ENCODE data around the gene PIK3AP1. TPM values are rescaled to one million over a fixed set of nuclear protein-coding genes. Genes with fewer than 3 reads are reported as not detected.

The PIK3AP1 gene
- total and polyA plus RNA-seq, 2 of the 13 experiments (the other 11 are each of a cell fraction or from before 2014, with no cell fraction given) = 3.6 to 13.8 TPM

DNA sequence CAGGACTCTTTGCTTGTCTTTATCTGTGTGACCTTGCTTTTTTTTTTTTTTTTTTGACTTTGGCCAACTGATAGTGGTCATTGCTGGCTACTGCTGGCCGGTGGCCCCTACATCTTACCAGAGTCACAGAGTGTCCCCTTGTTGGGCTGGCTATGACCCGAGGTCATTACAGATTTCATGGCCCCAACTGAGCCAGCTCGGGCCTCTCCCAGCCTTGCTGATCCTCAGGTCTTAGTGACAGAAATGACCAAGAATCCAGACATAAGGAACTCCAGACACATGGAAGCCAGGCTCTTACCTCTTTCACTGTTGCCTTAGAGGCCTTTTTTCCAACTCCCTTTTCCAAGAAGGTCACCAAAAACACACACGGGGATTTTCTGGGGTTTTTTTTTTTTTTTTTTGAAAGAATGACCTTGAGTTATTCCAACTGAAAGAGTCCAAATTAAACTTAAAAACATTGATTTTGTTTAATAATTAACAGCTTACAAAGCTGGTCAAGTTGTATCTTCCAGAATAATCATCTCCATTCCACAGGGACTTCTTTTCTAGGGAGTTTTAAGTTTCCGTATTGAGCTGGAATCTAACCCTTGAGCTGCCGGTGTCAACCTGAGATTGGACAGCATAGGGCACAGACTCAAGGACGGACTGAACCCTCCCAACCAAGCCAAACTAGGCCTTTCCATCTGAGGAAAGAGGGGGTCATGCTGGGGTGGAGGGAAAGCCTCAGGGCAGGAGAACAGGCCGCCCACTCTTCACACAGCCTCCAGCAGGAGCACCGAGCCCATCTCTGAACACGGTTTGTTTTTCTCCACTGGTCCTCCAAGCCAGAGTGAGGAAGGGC lies 43.8 kb downstream of the PIK3AP1 start (continued):
- TF ChIP-seq NRL (CRISPR knock-in tag; IDR thresholded peaks at IDR 0.05; ENCODE audit: borderline replicate concordance) = 0 out of 2 replicates have a peak, but pooled peaks have one; percentile 24
- TF ChIP-seq, protein P1, sequence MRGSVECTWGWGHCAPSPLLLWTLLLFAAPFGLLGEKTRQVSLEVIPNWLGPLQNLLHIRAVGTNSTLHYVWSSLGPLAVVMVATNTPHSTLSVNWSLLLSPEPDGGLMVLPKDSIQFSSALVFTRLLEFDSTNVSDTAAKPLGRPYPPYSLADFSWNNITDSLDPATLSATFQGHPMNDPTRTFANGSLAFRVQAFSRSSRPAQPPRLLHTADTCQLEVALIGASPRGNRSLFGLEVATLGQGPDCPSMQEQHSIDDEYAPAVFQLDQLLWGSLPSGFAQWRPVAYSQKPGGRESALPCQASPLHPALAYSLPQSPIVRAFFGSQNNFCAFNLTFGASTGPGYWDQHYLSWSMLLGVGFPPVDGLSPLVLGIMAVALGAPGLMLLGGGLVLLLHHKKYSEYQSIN (CRISPR knock-in tag; IDR thresholded peaks at IDR 0.05; ENCODE audit: borderline replicate concordance) = no peak
- TF ChIP-seq, protein P2, sequence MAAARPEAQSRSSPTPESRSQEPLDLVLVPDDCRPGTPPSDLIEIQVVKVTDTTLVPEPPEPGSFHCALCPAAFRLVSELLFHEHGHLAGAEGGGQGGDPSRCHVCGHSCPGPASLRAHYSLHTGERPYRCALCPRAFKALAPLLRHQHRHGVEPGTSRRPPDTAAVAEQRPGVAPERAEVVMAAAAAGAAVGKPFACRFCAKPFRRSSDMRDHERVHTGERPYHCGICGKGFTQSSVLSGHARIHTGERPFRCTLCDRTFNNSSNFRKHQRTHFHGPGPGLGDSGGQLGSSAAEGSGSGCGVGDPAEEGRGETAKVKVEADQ (CRISPR knock-in tag; IDR thresholded peaks at IDR 0.05; ENCODE audit: borderline replicate concordance) = no peak
- peak; percentile 29 for TF ChIP-seq ZEB1 (IDR thresholded peaks at IDR 0.05; ENCODE audit: insufficient replicate concordance, low read depth)
- TF ChIP-seq, protein P3, sequence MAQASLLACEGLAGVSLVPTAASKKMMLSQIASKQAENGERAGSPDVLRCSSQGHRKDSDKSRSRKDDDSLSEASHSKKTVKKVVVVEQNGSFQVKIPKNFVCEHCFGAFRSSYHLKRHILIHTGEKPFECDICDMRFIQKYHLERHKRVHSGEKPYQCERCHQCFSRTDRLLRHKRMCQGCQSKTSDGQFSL (CRISPR knock-in tag; IDR thresholded peaks at IDR 0.05) = no peak
- TF ChIP-seq, protein P4, sequence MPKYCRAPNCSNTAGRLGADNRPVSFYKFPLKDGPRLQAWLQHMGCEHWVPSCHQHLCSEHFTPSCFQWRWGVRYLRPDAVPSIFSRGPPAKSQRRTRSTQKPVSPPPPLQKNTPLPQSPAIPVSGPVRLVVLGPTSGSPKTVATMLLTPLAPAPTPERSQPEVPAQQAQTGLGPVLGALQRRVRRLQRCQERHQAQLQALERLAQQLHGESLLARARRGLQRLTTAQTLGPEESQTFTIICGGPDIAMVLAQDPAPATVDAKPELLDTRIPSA (CRISPR knock-in tag; IDR thresholded peaks at IDR 0.05; ENCODE audit: borderline replicate concordance) = no peak
- TF ChIP-seq ZNF547 (CRISPR knock-in tag; IDR thresholded peaks at IDR 0.05) = no peak
- TF ChIP-seq, protein P5, sequence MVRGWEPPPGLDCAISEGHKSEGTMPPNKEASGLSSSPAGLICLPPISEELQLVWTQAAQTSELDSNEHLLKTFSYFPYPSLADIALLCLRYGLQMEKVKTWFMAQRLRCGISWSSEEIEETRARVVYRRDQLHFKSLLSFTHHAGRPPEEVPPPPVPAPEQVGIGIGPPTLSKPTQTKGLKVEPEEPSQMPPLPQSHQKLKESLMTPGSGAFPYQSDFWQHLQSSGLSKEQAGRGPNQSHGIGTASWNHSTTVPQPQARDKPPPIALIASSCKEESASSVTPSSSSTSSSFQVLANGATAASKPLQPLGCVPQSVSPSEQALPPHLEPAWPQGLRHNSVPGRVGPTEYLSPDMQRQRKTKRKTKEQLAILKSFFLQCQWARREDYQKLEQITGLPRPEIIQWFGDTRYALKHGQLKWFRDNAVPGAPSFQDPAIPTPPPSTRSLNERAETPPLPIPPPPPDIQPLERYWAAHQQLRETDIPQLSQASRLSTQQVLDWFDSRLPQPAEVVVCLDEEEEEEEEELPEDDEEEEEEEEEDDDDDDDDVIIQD (CRISPR knock-in tag; IDR thresholded peaks at IDR 0.05; ENCODE audit: low read depth) = no peak; the same call in 1 of the 2 replicates
- 0 out of 2 replicates have a peak, but pooled peaks have one; percentile 37 for TF ChIP-seq GATAD2A (CRISPR knock-in tag; IDR thresholded peaks at IDR 0.05)
- peak; percentile 54 for TF ChIP-seq HNF4A (CRISPR knock-in tag; IDR thresholded peaks at IDR 0.05)
- TF ChIP-seq, protein P6, sequence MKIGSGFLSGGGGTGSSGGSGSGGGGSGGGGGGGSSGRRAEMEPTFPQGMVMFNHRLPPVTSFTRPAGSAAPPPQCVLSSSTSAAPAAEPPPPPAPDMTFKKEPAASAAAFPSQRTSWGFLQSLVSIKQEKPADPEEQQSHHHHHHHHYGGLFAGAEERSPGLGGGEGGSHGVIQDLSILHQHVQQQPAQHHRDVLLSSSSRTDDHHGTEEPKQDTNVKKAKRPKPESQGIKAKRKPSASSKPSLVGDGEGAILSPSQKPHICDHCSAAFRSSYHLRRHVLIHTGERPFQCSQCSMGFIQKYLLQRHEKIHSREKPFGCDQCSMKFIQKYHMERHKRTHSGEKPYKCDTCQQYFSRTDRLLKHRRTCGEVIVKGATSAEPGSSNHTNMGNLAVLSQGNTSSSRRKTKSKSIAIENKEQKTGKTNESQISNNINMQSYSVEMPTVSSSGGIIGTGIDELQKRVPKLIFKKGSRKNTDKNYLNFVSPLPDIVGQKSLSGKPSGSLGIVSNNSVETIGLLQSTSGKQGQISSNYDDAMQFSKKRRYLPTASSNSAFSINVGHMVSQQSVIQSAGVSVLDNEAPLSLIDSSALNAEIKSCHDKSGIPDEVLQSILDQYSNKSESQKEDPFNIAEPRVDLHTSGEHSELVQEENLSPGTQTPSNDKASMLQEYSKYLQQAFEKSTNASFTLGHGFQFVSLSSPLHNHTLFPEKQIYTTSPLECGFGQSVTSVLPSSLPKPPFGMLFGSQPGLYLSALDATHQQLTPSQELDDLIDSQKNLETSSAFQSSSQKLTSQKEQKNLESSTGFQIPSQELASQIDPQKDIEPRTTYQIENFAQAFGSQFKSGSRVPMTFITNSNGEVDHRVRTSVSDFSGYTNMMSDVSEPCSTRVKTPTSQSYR (CRISPR knock-in tag; IDR thresholded peaks at IDR 0.05; ENCODE audit: borderline replicate concordance) = no peak
- 0 out of 2 replicates have a peak, but pooled peaks have one; percentile 18 for TF ChIP-seq ISL2 (CRISPR knock-in tag; IDR thresholded peaks at IDR 0.05)
- TF ChIP-seq ARNTL (CRISPR knock-in tag; IDR thresholded peaks at IDR 0.05) = no peak
- TF ChIP-seq ZNF329 (CRISPR knock-in tag; IDR thresholded peaks at IDR 0.05; ENCODE audit: low read depth) = no peak
- TF ChIP-seq, protein P7, sequence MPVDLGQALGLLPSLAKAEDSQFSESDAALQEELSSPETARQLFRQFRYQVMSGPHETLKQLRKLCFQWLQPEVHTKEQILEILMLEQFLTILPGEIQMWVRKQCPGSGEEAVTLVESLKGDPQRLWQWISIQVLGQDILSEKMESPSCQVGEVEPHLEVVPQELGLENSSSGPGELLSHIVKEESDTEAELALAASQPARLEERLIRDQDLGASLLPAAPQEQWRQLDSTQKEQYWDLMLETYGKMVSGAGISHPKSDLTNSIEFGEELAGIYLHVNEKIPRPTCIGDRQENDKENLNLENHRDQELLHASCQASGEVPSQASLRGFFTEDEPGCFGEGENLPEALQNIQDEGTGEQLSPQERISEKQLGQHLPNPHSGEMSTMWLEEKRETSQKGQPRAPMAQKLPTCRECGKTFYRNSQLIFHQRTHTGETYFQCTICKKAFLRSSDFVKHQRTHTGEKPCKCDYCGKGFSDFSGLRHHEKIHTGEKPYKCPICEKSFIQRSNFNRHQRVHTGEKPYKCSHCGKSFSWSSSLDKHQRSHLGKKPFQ (CRISPR knock-in tag; IDR thresholded peaks at IDR 0.05; ENCODE audit: insufficient replicate concordance) = peak; percentile 50
- no peak; the same call in 1 of the 2 replicates for TF ChIP-seq POLR2AphosphoS5 (IDR thresholded peaks at IDR 0.05; ENCODE audit: low read depth, low read length)
- TF ChIP-seq ASH2L (IDR thresholded peaks at IDR 0.05; ENCODE audit: insufficient read length, low read depth, low read length) = peak; percentile 1
- TF ChIP-seq EP300 (IDR thresholded peaks at IDR 0.05; ENCODE audit: low read depth in 2 of 2, low read length in 2 of 2) = peak in 1 of 2 experiments; percentile 68; a peak in 2 of 4 replicates
- no peak for TF ChIP-seq EP300 (CRISPR knock-in tag; IDR thresholded peaks at IDR 0.05; ENCODE audit: borderline replicate concordance)
